ENCODE measurements around the gene RRAS2.
"Not testable (repeated sequence)": the region's sequence is repeated elsewhere in the genome, so short reads cannot be mapped to it uniquely, and the experiment has no call there.

The RRAS2 gene

DNA sequence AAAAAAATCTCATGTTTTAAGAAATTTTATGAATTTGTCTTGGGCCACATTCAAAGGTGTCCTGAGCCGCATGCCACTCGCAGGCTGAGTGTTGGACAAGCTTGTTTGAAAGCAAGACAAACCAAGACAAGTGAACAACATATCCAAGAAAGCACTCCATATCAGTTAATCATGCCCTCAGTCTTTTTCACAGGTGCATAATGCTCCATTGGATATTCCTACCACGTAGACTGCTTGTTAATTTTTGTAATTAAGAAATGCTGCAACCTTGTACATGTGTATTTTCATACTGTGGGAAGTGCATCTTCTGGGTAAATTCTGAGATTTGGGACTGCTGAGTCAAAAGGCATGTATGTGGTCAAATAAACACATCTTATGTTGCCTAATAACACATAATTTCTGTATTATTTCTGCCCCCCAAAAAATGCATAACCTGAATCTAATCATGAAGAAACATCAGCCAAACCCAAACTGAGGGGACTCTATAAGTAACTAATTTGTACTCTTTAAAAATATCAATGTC is 8.2 kb downstream of the RRAS2 start:
- no peak overlapping the region for H3K9ac ChIP-seq (ENCODE audit: insufficient read length)
- no peak overlapping the region for H3K4me3 ChIP-seq
- 0 out of 2 replicates have a peak, but pooled peaks cover 5% of the 10 kb centered on the region for H3K9me3 ChIP-seq (ENCODE audit: low read depth, low read length)
- no peak overlapping the region for H3K27ac ChIP-seq
- no peak for DNase-seq (ENCODE audit: low read depth, low spot score)
- TF ChIP-seq POLR2AphosphoS5 (IDR thresholded peaks at IDR 0.05; ENCODE audit: borderline replicate concordance, low read depth, low read length) (no peak), EZH2 (IDR thresholded peaks at IDR 0.05) (no peak), FOXP2 (optimal IDR thresholded peaks at IDR 0.05; ENCODE audit: control extremely low read depth, extremely low read length, insufficient read depth) (no peak)
- peaks cover 5% of the 10 kb centered on the region for H3K36me3 ChIP-seq (ENCODE audit: insufficient read depth, low read length)

DNA sequence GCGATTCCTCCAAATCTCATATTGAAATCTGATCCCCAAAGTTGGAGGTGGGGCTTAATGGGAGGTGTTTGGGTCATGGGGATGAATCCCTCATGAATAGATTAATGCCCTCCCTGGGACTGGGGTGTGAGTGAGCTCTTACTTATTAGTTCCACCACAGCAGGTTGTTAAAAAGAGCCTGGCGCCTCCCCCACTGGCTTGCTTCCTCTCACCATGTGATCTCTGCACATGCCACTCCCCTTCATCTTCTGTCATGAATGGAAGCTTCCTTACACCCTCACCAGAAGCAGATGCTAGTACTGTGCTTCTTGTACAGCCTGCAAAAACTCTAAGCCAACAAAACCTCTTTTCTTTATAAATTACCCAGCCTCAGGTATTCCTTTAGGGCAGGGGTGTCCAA is 8.8 kb downstream of the RRAS2 start:
- no peak for TF ChIP-seq FOXP2 (optimal IDR thresholded peaks at IDR 0.05; ENCODE audit: control extremely low read depth, extremely low read length, insufficient read depth)
- no peak for TF ChIP-seq POLR2AphosphoS5 (IDR thresholded peaks at IDR 0.05; ENCODE audit: borderline replicate concordance, low read depth, low read length)
- no peak for TF ChIP-seq EZH2 (IDR thresholded peaks at IDR 0.05)
- H3K9me3 ChIP-seq (ENCODE audit: low read depth, low read length), result 0 out of 2 replicates have a peak, but pooled peaks cover 5% of the 10 kb centered on the region
- no peak overlapping the region for H3K9ac ChIP-seq (ENCODE audit: insufficient read length)
- no peak for DNase-seq (ENCODE audit: low read depth, low spot score)
- no peak overlapping the region for H3K4me3 ChIP-seq
- peaks cover 5% of the 10 kb centered on the region for H3K36me3 ChIP-seq (ENCODE audit: insufficient read depth, low read length)
- H3K27ac ChIP-seq, result no peak overlapping the region

DNA sequence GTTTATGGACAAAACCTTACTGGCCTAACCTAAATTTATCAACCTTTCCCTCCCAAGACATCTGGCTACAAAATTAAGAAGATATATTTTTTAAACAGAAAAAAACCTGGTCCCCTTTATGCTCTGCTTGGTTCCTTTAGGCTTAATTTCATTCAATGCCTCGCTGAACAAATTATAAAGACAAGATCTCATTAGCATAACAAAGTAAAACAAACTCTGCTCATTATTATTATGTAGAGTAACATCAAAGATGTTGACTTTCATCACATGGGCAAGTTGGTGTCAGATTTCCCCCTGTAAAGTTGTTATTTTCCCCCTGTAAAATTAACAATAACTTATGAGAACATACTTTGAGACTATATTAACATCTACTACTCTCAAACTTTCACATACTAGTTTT is 11.0 kb downstream of the RRAS2 start:
- H3K27ac ChIP-seq, result peak overlapping the region; percentile 34; the same call in 1 of the 2 replicates
- H3K36me3 ChIP-seq (ENCODE audit: insufficient read depth, low read length), result peaks cover 5% of the 10 kb centered on the region
- H3K9ac ChIP-seq (ENCODE audit: insufficient read length), result no peak overlapping the region
- H3K9me3 ChIP-seq (ENCODE audit: low read depth, low read length), result 0 out of 2 replicates have a peak, but pooled peaks cover 5% of the 10 kb centered on the region
- no peak for DNase-seq (ENCODE audit: low read depth, low spot score)
- H3K4me3 ChIP-seq, result no peak overlapping the region
- TF ChIP-seq POLR2AphosphoS5 (IDR thresholded peaks at IDR 0.05; ENCODE audit: borderline replicate concordance, low read depth, low read length) (no peak), FOXP2 (optimal IDR thresholded peaks at IDR 0.05; ENCODE audit: control extremely low read depth, extremely low read length, insufficient read depth) (no peak), EZH2 (IDR thresholded peaks at IDR 0.05) (no peak)

DNA sequence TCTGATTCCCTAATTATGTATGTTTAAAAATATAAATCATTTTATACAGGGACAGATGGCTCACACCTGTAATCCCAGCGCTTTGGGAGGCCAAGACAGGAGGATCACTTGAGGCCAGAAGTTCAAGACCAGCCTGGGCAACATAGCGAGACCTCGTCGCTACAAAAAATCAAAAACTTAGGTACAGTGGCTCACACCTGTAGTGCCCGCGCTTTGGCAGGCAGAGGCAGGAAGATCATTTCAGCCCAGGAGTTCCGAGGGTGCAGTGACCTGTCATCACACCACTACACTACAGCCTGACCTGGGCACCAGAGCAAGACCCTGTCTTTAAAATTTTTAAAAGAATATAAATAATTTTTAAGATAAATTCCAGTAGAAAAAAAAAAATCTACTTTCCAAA is 11.5 kb downstream of the RRAS2 start:
- DNase-seq (ENCODE audit: low read depth, low spot score), result no peak
- TF ChIP-seq FOXP2 (optimal IDR thresholded peaks at IDR 0.05; ENCODE audit: control extremely low read depth, extremely low read length, insufficient read depth) (no peak), POLR2AphosphoS5 (IDR thresholded peaks at IDR 0.05; ENCODE audit: borderline replicate concordance, low read depth, low read length) (no peak), EZH2 (IDR thresholded peaks at IDR 0.05) (no peak)
- H3K27ac ChIP-seq, result no peak overlapping the region
- H3K9me3 ChIP-seq (ENCODE audit: low read depth, low read length), result 0 out of 2 replicates have a peak, but pooled peaks cover 5% of the 10 kb centered on the region
- no peak overlapping the region for H3K4me3 ChIP-seq
- peaks cover 5% of the 10 kb centered on the region for H3K36me3 ChIP-seq (ENCODE audit: insufficient read depth, low read length)
- H3K9ac ChIP-seq (ENCODE audit: insufficient read length), result no peak overlapping the region

DNA sequence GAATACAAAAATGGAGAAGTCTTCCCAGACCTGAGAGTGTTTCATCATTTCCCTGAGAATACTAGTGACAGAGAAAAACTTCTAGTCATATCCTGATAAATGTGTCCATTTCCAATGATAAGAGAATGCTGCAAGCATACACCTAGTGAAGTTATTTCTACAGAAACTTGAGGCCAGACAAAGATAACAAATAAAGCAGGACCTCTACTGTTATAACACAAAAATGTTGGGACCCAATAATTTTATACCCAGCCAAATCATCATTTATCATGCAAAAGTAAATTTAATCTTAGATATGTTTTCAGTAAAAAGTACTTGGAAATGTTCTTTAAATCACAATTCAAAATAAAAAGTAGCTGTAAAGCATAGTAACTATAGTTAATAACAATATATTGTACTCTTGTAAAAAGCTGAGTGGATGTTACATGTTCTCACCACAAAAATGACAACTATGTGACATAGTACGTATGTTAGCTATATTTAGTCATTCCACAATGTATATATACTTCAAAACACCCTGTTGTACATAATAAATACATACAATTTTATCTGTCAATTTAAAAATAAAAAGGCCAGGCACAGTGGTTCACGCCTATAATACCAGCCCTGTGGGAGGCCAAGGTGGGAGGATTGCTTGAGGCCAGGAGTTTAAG is 12.6 kb downstream of the RRAS2 start:
- Histone ChIP-seq H3K9me3 (ENCODE audit: low read depth, low read length) (0 out of 2 replicates have a peak, but pooled peaks cover 5% of the 10 kb centered on the region), H3K9ac (ENCODE audit: insufficient read length) (no peak overlapping the region), H3K4me3 (no peak overlapping the region), H3K27ac (no peak overlapping the region), H3K36me3 (ENCODE audit: insufficient read depth, low read length) (peaks cover 5% of the 10 kb centered on the region)
- TF ChIP-seq FOXP2 (optimal IDR thresholded peaks at IDR 0.05; ENCODE audit: control extremely low read depth, extremely low read length, insufficient read depth) (no peak), POLR2AphosphoS5 (IDR thresholded peaks at IDR 0.05; ENCODE audit: borderline replicate concordance, low read depth, low read length) (no peak), EZH2 (IDR thresholded peaks at IDR 0.05) (no peak)
- no peak for DNase-seq (ENCODE audit: low read depth, low spot score)

DNA sequence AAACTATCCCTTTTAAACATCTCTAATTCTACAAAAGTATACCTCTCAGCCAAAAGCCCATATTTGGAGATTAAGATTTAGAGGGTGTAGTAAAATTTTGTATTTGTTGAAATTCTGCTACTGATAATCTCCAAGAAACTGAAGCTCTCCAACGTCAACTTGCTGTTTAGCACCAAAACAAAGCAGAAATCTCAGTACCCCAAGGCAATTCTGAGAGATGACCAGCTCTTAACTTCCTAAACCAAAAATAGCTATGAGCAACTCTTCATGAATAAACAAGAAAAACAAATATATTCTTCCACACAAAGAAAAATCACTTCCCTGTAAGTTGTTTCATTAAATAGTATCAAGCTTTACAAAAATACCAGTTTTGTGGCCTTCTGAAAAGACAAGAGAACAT is 13.3 kb downstream of the RRAS2 start:
- TF ChIP-seq POLR2AphosphoS5 (IDR thresholded peaks at IDR 0.05; ENCODE audit: borderline replicate concordance, low read depth, low read length) (no peak), EZH2 (IDR thresholded peaks at IDR 0.05) (no peak), FOXP2 (optimal IDR thresholded peaks at IDR 0.05; ENCODE audit: control extremely low read depth, extremely low read length, insufficient read depth) (no peak)
- no peak for DNase-seq (ENCODE audit: low read depth, low spot score)
- Histone ChIP-seq H3K4me3 (no peak overlapping the region), H3K9me3 (ENCODE audit: low read depth, low read length) (0 out of 2 replicates have a peak, but pooled peaks cover 5% of the 10 kb centered on the region), H3K9ac (ENCODE audit: insufficient read length) (no peak overlapping the region), H3K27ac (no peak overlapping the region), H3K36me3 (ENCODE audit: insufficient read depth, low read length) (peaks cover 5% of the 10 kb centered on the region)

DNA sequence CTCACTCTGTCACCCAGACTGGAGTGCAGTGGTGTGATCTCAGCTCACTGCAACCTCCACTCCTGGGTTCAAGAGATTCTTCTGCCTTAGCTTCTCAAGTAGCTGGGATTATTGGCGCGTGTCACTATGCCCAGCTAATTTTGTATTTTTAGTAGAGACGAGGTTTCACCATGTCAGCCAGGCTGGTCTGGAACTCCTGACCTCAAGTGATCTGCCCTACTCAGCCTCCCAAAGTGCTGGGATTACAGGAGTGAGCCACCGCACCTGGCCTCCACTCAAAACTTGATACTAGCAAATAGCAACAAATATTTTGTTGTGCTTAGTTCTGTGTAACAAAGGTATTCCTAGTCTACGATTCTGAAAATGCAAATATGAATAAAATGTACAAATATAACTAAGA is 14.0 kb downstream of the RRAS2 start:
- H3K27ac ChIP-seq; DNase-seq (ENCODE audit: low read depth, low spot score); H3K9me3 ChIP-seq (ENCODE audit: low read depth, low read length); H3K4me3 ChIP-seq; H3K36me3 ChIP-seq (ENCODE audit: insufficient read depth, low read length); H3K9ac ChIP-seq (ENCODE audit: insufficient read length): not testable (repeated sequence)

DNA sequence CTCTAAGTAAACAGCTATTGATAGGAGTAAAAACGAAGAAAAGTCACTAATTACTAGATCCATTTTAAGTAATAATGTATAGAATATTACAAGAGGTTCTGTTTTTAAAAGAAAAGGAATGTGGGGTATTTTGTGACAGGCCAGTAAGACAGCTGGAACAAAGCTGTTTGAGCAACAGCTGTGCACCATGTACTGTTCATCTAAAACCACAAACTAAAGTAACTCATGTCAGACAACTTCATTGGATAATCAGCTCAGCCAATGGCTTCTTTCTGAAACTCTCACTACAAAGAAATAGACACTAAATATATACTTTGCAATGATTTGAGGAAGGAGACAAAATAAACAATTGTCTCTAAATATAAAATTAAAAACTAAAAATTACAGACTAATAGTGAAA is 16.1 kb downstream of the RRAS2 start:
- H3K9ac ChIP-seq (ENCODE audit: insufficient read length), result no peak overlapping the region
- H3K27ac ChIP-seq, result no peak overlapping the region
- 0 out of 2 replicates have a peak, but pooled peaks cover 5% of the 10 kb centered on the region for H3K9me3 ChIP-seq (ENCODE audit: low read depth, low read length)
- no peak overlapping the region for H3K4me3 ChIP-seq
- TF ChIP-seq EZH2 (IDR thresholded peaks at IDR 0.05), result no peak
- TF ChIP-seq POLR2AphosphoS5 (IDR thresholded peaks at IDR 0.05; ENCODE audit: borderline replicate concordance, low read depth, low read length), result no peak
- TF ChIP-seq FOXP2 (optimal IDR thresholded peaks at IDR 0.05; ENCODE audit: control extremely low read depth, extremely low read length, insufficient read depth), result no peak
- no peak for DNase-seq (ENCODE audit: low read depth, low spot score)
- peaks cover 5% of the 10 kb centered on the region for H3K36me3 ChIP-seq (ENCODE audit: insufficient read depth, low read length)

DNA sequence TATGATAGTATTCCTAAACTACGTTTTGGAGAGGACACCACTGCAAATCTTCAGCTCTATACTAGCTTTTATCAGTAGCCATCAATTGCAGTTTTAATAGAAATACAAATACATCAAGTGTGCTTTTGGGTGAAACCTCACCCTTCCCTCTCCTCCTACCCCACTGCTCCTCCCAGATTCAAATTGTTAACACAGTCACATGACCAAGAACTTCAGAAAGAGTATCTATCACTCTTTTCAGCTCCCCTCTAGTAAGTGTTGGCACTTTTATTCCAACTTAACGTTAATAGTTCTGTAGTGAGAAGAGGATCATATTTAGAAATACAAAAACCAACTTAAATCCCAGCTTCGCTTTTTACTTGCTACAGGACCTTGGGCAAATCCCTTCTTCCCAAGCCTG is 17.0 kb downstream of the RRAS2 start:
- H3K4me3 ChIP-seq, result no peak overlapping the region
- 0 out of 2 replicates have a peak, but pooled peaks cover 5% of the 10 kb centered on the region for H3K9me3 ChIP-seq (ENCODE audit: low read depth, low read length)
- no peak overlapping the region for H3K9ac ChIP-seq (ENCODE audit: insufficient read length)
- TF ChIP-seq EZH2 (IDR thresholded peaks at IDR 0.05), result no peak
- TF ChIP-seq POLR2AphosphoS5 (IDR thresholded peaks at IDR 0.05; ENCODE audit: borderline replicate concordance, low read depth, low read length), result no peak
- TF ChIP-seq FOXP2 (optimal IDR thresholded peaks at IDR 0.05; ENCODE audit: control extremely low read depth, extremely low read length, insufficient read depth), result no peak
- H3K36me3 ChIP-seq (ENCODE audit: insufficient read depth, low read length), result peaks cover 5% of the 10 kb centered on the region
- no peak overlapping the region for H3K27ac ChIP-seq
- no peak for DNase-seq (ENCODE audit: low read depth, low spot score)

All from SK-N-MC (cell line).